HepG2 (cell line): ENCODE data around the gene BMP6. TPM values are rescaled to one million over a fixed set of nuclear protein-coding genes. Genes with fewer than 3 reads are reported as not detected.

ENCODE experiments used
- AKAP8 ChIP-seq: sonication (generic); formaldehyde crosslinking; IDR thresholded peaks from 2 replicates; pipeline ENCODE4 v1.5.1; 2020; ENCODE audit warnings: mild to moderate bottlenecking, missing genetic modification reagents
- ERF ChIP-seq: IDR thresholded peaks from 2 replicates; pipeline ENCODE4 v1.6.1; 2018; ENCODE audit warnings: missing biosample characterization, missing genetic modification reagents
- HOXA5 ChIP-seq: sonication (generic); formaldehyde crosslinking; IDR thresholded peaks from 2 replicates; pipeline ENCODE4 v1.4.0; 2020; ENCODE audit warnings: missing genetic modification reagents
- KAT7 ChIP-seq: IDR thresholded peaks from 2 replicates; pipeline ENCODE4 v1.6.1; 2018; ENCODE audit warnings: borderline replicate concordance, missing compliant biosample characterization
- REXO4 ChIP-seq: sonication (generic); formaldehyde crosslinking; IDR thresholded peaks from 2 replicates; pipeline ENCODE4 v1.8.0; 2022; ENCODE audit warnings: missing genetic modification reagents, mild to moderate bottlenecking, borderline replicate concordance
- TOPORS ChIP-seq: sonication (generic); formaldehyde crosslinking; IDR thresholded peaks from 2 replicates; pipeline ENCODE4 v1.8.0; 2023; ENCODE audit warnings: mild to moderate bottlenecking, missing genetic modification reagents
- U2AF2 ChIP-seq: fragments of 200-400 bp; formaldehyde crosslinking; IDR thresholded peaks from 2 replicates; pipeline ENCODE4 v1.6.1; 2017; ENCODE audit warnings: low read depth, mild to moderate bottlenecking, low read length
- ZNF296 ChIP-seq: sonication (generic); formaldehyde crosslinking; conservative IDR thresholded peaks from 2 replicates; pipeline ENCODE4 v1.5.0; 2020; ENCODE audit warnings: mild to moderate bottlenecking, missing genetic modification reagents
- ZNF614 ChIP-seq: IDR thresholded peaks from 2 replicates; pipeline ENCODE4 v1.6.1; 2018; ENCODE audit warnings: missing biosample characterization, missing genetic modification reagents, inconsistent platforms, borderline replicate concordance
- ZNF782 ChIP-seq: sonication (generic); formaldehyde crosslinking; IDR thresholded peaks from 2 replicates; pipeline ENCODE4 v1.4.0; 2020; ENCODE audit warnings: missing genetic modification reagents, mild to moderate bottlenecking, borderline replicate concordance
- polyA plus RNA-seq, 8 experiments: library from polyadenylated mRNA; depleted of rRNA in 3 of 8; stranded (reverse) in 7 of 8; unstranded in 1 of 8; fragments of >200 nt; fragmentation: Illumina TruSeq in 4 of 8; extraction: Trizol in 4 of 8; gene quantifications; 2 replicates each; pipeline versions ENCODE4 v1.2.1 to v1.2.3, GENCODE V29; 2011 to 2016; ENCODE audit warnings: low read depth in 4 of 8, missing spikeins in 1 of 8, mixed read lengths in 1 of 8; ENCODE audit not compliant: insufficient read depth in 1 of 8
- total RNA-seq, 5 experiments: library from RNA; depleted of rRNA; stranded (reverse); fragments of >200 nt; fragmentation: Illumina TruSeq; extraction: Trizol; gene quantifications; 2 replicates each; pipeline ENCODE4 v1.2.3, GENCODE V29; 2016; ENCODE audit warnings: low read depth in 1 of 5
- TF ChIP-seq, protein P1 (sequence below), 2 experiments: sonication (generic) in 1 of 2; formaldehyde crosslinking in 1 of 2; IDR thresholded peaks; 2 replicates each; pipeline versions ENCODE4 v1.6.1 to v1.9.0; 2014 to 2022; ENCODE audit warnings: antibody characterized with exemption in 1 of 2, borderline replicate concordance in 1 of 2, inconsistent platforms in 1 of 2, low read depth in 1 of 2, missing genetic modification reagents in 1 of 2
- TF ChIP-seq, protein P2 (sequence below): IDR thresholded peaks from 2 replicates; pipeline ENCODE4 v1.4.0; 2020; ENCODE audit warnings: mild to moderate bottlenecking, missing genetic modification reagents
- TF ChIP-seq, protein P3 (sequence below): IDR thresholded peaks from 2 replicates; pipeline ENCODE4 v1.6.1; 2016; ENCODE audit warnings: low read depth, missing genetic modification reagents, missing compliant biosample characterization

Gene BMP6
- total and polyA plus RNA-seq, 2 of the 13 experiments (the other 11 are each of a cell fraction or from before 2014, with no cell fraction given): 0.09 to 0.18 TPM

DNA sequence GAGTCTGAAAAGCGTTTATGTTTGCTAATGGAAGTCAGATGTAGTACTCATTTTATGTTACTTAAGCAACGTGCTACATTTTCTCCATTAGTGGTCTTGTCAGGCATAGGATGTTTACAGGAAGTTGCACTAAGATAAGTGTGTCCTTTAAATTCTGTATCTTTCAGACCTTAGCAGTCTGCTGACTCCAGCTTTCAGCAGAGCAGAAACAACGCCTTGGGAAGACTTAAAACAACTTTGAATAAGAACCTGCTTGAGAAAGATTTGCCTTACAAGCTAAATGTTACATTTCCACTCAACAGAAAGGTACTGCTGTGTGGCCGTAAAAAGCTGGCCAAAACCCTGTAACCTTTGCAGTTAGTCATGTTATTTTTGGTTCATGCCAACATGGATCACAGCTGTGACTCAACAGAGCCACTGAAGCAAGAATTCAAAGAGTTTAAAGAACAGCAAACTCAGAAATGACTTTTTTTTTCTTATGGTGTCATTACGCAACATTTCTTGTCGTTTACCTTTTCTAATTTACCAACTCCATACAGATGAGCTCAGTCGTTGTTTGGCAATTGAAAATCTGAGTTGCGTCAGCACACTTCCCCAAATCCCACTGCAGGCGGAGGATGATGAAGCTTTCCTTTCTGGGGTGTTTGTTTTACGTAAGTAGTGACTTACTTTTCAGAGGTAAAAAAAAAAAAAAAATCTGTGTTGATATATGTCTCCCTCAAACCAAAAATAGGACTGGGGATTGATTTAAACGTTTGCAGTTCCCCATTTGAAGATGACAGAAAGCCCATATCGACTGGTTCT, 27.9 kb upstream of the BMP6 start (continued):
- TF ChIP-seq, protein P1, sequence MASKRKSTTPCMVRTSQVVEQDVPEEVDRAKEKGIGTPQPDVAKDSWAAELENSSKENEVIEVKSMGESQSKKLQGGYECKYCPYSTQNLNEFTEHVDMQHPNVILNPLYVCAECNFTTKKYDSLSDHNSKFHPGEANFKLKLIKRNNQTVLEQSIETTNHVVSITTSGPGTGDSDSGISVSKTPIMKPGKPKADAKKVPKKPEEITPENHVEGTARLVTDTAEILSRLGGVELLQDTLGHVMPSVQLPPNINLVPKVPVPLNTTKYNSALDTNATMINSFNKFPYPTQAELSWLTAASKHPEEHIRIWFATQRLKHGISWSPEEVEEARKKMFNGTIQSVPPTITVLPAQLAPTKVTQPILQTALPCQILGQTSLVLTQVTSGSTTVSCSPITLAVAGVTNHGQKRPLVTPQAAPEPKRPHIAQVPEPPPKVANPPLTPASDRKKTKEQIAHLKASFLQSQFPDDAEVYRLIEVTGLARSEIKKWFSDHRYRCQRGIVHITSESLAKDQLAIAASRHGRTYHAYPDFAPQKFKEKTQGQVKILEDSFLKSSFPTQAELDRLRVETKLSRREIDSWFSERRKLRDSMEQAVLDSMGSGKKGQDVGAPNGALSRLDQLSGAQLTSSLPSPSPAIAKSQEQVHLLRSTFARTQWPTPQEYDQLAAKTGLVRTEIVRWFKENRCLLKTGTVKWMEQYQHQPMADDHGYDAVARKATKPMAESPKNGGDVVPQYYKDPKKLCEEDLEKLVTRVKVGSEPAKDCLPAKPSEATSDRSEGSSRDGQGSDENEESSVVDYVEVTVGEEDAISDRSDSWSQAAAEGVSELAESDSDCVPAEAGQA (IDR thresholded peaks at IDR 0.05; ENCODE audit: low read depth): no peak
- TF ChIP-seq, protein P1 (CRISPR knock-in tag; IDR thresholded peaks at IDR 0.05; ENCODE audit: borderline replicate concordance): no peak
- TF ChIP-seq ZNF782 (0 out of 2 replicates have a peak, but pooled peaks have one; percentile 43), ERF (CRISPR knock-in tag) (peak; percentile 52; the same call in 1 of the 2 replicates), KAT7 (CRISPR knock-in tag) (no peak), U2AF2 (no peak), TOPORS (CRISPR knock-in tag) (no peak), REXO4 (CRISPR knock-in tag) (no peak), ZNF296 (CRISPR knock-in tag) (no peak), ZNF614 (CRISPR knock-in tag) (peak; percentile 72), AKAP8 (no peak), HOXA5 (CRISPR knock-in tag) (peak; percentile 81)
- TF ChIP-seq, protein P2, sequence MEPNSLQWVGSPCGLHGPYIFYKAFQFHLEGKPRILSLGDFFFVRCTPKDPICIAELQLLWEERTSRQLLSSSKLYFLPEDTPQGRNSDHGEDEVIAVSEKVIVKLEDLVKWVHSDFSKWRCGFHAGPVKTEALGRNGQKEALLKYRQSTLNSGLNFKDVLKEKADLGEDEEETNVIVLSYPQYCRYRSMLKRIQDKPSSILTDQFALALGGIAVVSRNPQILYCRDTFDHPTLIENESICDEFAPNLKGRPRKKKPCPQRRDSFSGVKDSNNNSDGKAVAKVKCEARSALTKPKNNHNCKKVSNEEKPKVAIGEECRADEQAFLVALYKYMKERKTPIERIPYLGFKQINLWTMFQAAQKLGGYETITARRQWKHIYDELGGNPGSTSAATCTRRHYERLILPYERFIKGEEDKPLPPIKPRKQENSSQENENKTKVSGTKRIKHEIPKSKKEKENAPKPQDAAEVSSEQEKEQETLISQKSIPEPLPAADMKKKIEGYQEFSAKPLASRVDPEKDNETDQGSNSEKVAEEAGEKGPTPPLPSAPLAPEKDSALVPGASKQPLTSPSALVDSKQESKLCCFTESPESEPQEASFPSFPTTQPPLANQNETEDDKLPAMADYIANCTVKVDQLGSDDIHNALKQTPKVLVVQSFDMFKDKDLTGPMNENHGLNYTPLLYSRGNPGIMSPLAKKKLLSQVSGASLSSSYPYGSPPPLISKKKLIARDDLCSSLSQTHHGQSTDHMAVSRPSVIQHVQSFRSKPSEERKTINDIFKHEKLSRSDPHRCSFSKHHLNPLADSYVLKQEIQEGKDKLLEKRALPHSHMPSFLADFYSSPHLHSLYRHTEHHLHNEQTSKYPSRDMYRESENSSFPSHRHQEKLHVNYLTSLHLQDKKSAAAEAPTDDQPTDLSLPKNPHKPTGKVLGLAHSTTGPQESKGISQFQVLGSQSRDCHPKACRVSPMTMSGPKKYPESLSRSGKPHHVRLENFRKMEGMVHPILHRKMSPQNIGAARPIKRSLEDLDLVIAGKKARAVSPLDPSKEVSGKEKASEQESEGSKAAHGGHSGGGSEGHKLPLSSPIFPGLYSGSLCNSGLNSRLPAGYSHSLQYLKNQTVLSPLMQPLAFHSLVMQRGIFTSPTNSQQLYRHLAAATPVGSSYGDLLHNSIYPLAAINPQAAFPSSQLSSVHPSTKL (CRISPR knock-in tag): peak; percentile 88
- TF ChIP-seq, protein P3, sequence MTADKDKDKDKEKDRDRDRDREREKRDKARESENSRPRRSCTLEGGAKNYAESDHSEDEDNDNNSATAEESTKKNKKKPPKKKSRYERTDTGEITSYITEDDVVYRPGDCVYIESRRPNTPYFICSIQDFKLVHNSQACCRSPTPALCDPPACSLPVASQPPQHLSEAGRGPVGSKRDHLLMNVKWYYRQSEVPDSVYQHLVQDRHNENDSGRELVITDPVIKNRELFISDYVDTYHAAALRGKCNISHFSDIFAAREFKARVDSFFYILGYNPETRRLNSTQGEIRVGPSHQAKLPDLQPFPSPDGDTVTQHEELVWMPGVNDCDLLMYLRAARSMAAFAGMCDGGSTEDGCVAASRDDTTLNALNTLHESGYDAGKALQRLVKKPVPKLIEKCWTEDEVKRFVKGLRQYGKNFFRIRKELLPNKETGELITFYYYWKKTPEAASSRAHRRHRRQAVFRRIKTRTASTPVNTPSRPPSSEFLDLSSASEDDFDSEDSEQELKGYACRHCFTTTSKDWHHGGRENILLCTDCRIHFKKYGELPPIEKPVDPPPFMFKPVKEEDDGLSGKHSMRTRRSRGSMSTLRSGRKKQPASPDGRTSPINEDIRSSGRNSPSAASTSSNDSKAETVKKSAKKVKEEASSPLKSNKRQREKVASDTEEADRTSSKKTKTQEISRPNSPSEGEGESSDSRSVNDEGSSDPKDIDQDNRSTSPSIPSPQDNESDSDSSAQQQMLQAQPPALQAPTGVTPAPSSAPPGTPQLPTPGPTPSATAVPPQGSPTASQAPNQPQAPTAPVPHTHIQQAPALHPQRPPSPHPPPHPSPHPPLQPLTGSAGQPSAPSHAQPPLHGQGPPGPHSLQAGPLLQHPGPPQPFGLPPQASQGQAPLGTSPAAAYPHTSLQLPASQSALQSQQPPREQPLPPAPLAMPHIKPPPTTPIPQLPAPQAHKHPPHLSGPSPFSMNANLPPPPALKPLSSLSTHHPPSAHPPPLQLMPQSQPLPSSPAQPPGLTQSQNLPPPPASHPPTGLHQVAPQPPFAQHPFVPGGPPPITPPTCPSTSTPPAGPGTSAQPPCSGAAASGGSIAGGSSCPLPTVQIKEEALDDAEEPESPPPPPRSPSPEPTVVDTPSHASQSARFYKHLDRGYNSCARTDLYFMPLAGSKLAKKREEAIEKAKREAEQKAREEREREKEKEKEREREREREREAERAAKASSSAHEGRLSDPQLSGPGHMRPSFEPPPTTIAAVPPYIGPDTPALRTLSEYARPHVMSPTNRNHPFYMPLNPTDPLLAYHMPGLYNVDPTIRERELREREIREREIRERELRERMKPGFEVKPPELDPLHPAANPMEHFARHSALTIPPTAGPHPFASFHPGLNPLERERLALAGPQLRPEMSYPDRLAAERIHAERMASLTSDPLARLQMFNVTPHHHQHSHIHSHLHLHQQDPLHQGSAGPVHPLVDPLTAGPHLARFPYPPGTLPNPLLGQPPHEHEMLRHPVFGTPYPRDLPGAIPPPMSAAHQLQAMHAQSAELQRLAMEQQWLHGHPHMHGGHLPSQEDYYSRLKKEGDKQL (CRISPR knock-in tag): peak; percentile 37; the same call in 1 of the 2 replicates
